Suppressor macrophage treated with lipopolysaccharide for 1 hour (primary cell): ENCODE measurements around the gene MRPL24.
A peak's percentile ranks its signal among the peaks of the same experiment; 100 is the strongest.
"Not testable (repeated sequence)": the region's sequence is repeated elsewhere in the genome, so short reads cannot be mapped to it uniquely, and the experiment has no call there.

ENCODE experiments used
- DNase-seq, 3 donors: peaks; one replicate each; pipeline ENCODE4 v3.0.0-alpha.2; 2020 to 2022

The MRPL24 gene

GRCh38 chr1:156740741-156741480 lies at the start of gene MRPL24:
TSS of gene MRPL24 (minus strand) at chr1:156741088. CDS start at chr1:156738704, 2,384 bp downstream.
- DNase-seq, result peak; percentile 96 to 99 (median 99)

GRCh38 chr1:156789621-156790318 lies 48.9 kb upstream of the MRPL24 start:
- DNase-seq, result no peak

GRCh38 chr1:156788136-156788535 lies 47.2 kb upstream of the MRPL24 start:
- DNase-seq, result no peak

GRCh38 chr1:156786640-156787039 lies 45.8 kb upstream of the MRPL24 start:
- no peak for DNase-seq

GRCh38 chr1:156785458-156785857 lies 44.6 kb upstream of the MRPL24 start:
- no peak for DNase-seq

- DNase-seq, result peak; percentile 51 to 78 (median 53)
These were observed 40.8 kb upstream of the MRPL24 start for GRCh38 chr1:156781585-156782186.

GRCh38 chr1:156777573-156777972 lies 36.7 kb upstream of the MRPL24 start:
- no peak for DNase-seq

GRCh38 chr1:156776942-156777341 lies 36.1 kb upstream of the MRPL24 start:
- DNase-seq, result no peak

- peak in 1 of 3 donors; percentile 37 for DNase-seq
These were observed 34.9 kb upstream of the MRPL24 start for GRCh38 chr1:156775799-156776198.

GRCh38 chr1:156773607-156774006 lies 32.7 kb upstream of the MRPL24 start:
- DNase-seq, result no peak

GRCh38 chr1:156772728-156773497 lies 32.0 kb upstream of the MRPL24 start:
- no peak for DNase-seq

- no peak for DNase-seq
These were observed 31.3 kb upstream of the MRPL24 start for GRCh38 chr1:156772222-156772621.

- DNase-seq, result no peak
These were observed 27.9 kb upstream of the MRPL24 start for GRCh38 chr1:156768610-156769295.

GRCh38 chr1:156767879-156768604 lies 27.2 kb upstream of the MRPL24 start:
- peak; percentile 86 to 95 (median 89) for DNase-seq

- peak; percentile 97 to 99 (median 98) for DNase-seq
These were observed 26.4 kb upstream of the MRPL24 start, which contains the start of gene PRCC for GRCh38 chr1:156767101-156767878. TSS of gene PRCC (plus strand) at chr1:156767535. CDS start at chr1:156767772, 237 bp downstream.

- DNase-seq, result no peak
These were observed 25.6 kb upstream of the MRPL24 start for GRCh38 chr1:156766298-156767100.

GRCh38 chr1:156765666-156766065 lies 24.8 kb upstream of the MRPL24 start:
- DNase-seq, result peak; percentile 57 to 67 (median 61)

- not testable (repeated sequence) for DNase-seq
These were observed 24.2 kb upstream of the MRPL24 start for GRCh38 chr1:156765136-156765535.

GRCh38 chr1:156760796-156761104 lies 19.9 kb upstream of the MRPL24 start:
- no peak for DNase-seq
